HT-29 (cell line): ENCODE measurements around the gene CROCC2. TPM values are rescaled to one million over a fixed set of nuclear protein-coding genes. Genes with fewer than 3 reads are reported as not detected.
A peak's percentile ranks its signal among the peaks of the same experiment; 100 is the strongest.

Source experiments
- DNase-seq: peaks from one replicate; pipeline ENCODE4 v3.0.0-alpha.2; 2015; ENCODE audit warnings: low spot score
- total RNA-seq: library from RNA; depleted of rRNA; stranded (reverse); fragments of >200 nt; shearing (Covaris generic); gene quantifications from 2 replicates; pipeline ENCODE4 v1.2.3, GENCODE V29; 2014

The CROCC2 gene
- total RNA-seq, 1 experiment from 2014 or later = not detected

GRCh38 chr2:240997856-240998705 lies 91.9 kb downstream of the CROCC2 start, which contains the start of gene SNED1:
SNED1 (plus strand) TSS chr2:240998618; CDS start chr2:240998838, 220 bp downstream.
- peak; percentile 58 for DNase-seq

- DNase-seq = no peak
These were observed 92.5 kb downstream of the CROCC2 start for GRCh38 chr2:240998706-240998994.

DNA sequence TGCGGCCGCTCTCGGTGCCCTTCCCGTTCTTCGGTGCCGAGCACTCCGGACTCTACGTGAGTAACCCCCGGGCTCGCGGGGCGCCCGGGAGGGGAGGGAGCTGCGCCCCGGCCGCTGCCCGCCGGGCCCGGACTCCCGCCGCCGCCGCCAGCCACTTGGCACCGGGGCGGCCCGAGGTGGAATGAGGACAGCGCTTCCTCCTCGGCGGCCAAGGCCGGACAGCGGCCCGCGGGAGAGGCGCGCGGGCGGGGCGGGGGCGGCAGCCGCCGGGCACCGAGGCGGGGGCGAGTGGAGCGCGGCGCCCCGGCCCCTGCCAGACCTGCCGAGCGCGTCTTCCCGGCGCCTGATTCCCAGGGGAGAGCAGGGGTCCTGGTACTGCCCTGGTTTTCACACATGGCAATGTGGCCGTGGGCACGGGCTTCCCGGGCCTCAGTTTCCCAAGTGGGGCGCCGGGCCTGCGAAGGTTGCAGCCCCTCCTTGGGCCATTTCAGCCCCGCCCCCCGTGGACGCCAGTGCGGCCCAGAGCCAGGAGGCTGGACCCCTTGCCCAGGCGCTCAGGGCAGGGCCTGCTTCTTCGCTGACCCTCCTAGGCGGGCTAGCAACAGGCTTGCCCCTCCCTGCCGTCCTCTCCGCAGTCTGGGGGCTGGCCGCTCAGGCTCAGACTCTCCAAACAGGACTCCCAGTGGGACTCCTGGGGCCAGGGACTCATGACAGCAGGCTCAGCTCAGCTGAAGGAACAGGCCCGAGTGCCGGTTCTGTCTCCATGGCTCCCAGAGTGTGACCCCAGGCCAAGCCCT lies 93.1 kb downstream of the CROCC2 start:
- no peak for DNase-seq

DNA sequence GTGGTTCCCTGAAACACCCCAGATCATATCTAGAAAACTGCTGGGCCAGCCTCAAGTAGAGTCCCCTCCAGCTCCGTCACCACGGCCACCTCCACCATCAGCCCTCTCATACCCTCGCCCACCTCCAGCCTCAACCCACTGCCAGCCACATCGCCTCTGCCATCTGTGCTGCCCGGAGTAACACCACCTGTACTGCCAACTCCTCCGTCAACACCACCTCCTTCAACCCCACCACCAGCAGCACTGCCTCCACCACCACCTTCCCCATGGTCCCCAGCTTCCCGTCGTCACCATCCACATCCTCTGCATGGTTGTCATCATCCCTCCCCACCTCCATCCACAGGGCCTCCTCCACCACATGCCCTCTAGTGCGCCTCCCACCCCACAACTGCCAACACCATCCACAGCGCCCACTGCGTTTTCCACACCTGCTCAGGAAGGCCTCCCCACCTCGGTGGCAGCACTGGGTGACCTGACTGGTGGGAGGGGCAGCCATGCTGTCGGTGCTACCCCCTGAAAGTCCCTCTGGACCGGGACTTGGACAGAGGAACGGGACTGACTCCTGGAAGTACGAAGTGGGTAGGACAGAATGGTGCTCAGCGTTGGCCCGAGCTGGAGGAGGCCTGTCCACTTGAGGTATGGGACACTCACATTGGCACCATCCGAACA lies 93.9 kb downstream of the CROCC2 start:
- no peak for DNase-seq

- DNase-seq = no peak
These were observed 94.7 kb downstream of the CROCC2 start for GRCh38 chr2:241000831-241001321.

- DNase-seq = no peak
These were observed 95.5 kb downstream of the CROCC2 start for GRCh38 chr2:241001413-241002274.

DNA sequence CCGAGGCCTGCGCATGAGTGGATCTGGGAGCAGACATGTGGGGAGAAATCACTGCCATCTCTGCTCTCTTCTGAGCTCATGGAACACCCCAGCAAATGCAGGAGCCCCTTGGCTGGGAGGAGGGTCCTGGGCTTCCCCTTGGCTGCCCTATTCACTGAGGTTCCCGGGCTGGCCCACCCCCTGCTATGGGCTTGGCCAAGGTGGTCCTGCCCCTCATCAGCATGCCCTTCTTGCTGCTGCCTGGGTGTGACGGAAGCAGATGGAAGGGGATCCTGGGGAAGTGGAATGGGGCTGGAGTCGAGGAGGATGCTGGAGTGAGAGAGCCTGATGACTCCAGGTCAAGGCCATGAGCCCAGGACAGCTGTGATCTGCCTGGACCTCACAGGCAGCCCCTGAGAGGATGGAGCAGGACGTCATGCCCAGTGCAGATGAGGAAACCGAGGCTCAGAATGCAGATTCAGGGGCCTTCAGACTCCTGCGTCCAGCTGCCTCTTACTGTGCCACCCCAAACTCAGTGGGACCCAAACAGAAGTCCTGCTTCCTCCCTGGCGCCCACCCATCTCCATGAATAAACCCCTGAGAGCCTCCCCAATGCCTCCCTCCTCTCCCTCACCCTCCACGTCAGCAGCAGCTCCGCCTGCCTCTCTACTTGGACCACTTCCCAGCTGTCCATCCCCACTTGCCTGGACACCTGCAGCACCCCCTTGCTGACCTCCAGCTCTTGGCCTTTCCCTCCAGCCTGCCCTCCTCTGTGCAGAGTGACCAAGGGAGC lies 96.3 kb downstream of the CROCC2 start:
- DNase-seq = no peak

GRCh38 chr2:241003047-241003360 lies 96.9 kb downstream of the CROCC2 start:
- no peak for DNase-seq

DNA sequence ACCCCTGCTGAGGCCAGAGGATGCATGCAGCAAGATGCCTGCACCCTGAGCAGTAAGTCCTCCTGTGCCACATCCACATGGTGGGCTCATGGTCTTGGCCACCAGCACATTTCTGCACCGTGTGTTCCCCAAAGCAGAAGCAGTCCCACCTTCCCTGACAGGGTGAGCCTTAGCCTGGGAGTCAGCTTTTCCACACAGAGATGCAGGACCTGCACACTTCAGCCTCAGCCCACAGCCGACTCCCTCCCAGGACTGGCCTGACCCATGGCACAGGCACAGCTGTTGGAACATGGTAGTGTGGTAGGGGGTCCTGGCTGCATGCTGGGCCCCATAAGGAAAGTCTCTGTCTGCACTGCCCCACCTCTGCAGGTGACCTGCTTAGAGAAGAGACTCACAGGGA lies 97.2 kb downstream of the CROCC2 start:
- DNase-seq = no peak

- no peak for DNase-seq
These were observed 97.9 kb downstream of the CROCC2 start for GRCh38 chr2:241003830-241004564.

DNA sequence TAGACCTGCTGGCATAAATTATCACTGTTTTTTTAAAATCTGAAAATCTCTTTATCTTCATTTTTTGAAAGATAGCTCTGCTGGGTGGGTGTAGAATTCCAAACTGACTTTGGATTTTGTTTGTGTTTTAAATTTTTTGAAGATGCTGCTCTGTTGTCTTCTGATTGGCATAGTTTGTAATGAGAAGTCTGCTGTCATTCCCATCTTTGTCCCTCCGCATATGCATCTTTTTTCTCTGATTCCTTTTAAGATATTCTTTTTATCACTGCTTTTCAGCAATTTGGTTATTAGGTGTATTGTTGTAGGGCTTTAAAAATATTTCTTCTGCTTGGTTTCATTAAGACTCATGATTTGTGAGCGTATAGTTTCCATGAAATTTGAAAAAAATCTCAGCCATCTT lies 99.4 kb downstream of the CROCC2 start:
- DNase-seq = no peak

GRCh38 chr2:241006412-241006811 lies 100.3 kb downstream of the CROCC2 start:
- no peak for DNase-seq

- no peak for DNase-seq
These were observed 101.0 kb downstream of the CROCC2 start for GRCh38 chr2:241007111-241007510.

DNA sequence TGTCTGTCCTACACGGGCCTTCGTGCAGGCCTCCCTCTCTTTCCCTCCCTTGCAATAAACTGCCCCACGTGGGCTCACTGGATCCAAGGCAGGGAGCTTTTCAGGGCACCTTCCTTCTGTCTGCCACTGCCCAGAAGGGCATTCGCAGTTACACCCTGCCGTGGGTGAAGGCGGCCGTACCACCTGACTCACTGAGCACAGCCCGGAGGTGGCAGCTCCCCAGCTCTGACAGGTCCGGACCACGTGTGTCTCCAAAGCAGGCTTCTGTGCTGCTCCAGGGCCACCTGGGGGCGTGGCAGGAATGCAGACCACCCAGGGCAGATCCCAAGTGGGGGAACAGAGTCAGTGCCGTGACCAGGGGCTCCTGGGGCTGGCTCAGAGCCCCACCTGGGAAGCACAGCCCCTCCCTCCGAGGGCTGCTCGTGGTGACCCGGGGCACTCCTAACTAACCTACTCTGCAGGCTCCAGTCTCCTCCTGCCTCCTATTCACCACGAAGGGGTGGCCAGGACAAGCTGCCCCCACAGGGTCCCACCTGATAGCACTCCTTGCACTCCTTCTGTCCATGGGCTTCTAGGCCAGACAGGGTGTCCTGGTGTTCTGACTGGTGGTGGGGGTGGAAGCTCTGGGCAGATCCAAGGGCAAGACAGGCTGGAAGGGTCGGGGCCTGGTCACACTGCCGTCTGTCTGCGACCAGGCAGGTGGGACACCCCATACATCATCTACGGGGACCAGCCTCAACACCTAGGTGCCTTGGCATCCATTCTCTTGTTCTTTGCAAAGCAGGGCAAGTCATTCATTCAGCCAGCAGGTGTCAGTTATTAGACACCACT lies 102.0 kb downstream of the CROCC2 start:
- DNase-seq = no peak

DNA sequence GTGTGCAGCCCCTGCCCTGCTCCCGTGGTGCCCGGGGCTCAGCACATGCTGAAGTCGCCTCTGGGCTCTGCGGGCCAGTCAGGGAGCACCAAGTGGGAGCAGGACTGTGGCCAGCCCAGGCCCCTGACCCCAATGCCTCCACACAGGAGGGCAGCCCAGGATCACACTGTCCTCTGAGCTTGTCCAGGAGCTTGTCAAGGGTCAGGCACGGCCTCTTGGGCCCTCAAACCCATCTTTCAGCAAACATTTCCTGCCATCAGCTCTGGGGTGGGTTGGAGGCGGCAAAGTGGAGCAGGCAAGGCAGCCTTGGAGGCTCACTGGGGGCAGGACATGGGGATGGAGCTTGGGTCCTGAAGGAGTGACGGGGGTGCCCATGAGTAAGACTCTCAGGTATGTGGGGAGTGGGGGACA lies 102.6 kb downstream of the CROCC2 start:
- DNase-seq = no peak

DNA sequence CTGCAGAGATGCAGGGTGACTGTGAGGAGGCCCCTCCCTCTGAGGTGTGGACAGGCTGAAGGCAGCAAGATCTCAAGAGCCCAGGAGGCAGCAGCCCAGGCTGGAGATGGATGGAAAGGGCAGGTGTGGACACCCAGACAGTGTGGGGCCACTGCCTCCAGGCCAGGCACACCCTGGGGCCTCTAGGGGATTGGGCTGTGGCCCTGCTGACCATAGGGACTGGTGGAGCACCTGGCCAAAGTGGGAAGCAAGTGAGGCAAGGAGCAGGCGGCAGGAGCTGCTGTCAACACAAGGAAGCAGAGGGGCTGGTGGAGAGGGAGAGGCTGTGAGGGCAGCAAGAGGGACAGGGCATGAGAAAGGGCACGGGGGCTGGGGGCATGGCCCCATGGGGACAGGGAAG lies 103.1 kb downstream of the CROCC2 start:
- no peak for DNase-seq

DNA sequence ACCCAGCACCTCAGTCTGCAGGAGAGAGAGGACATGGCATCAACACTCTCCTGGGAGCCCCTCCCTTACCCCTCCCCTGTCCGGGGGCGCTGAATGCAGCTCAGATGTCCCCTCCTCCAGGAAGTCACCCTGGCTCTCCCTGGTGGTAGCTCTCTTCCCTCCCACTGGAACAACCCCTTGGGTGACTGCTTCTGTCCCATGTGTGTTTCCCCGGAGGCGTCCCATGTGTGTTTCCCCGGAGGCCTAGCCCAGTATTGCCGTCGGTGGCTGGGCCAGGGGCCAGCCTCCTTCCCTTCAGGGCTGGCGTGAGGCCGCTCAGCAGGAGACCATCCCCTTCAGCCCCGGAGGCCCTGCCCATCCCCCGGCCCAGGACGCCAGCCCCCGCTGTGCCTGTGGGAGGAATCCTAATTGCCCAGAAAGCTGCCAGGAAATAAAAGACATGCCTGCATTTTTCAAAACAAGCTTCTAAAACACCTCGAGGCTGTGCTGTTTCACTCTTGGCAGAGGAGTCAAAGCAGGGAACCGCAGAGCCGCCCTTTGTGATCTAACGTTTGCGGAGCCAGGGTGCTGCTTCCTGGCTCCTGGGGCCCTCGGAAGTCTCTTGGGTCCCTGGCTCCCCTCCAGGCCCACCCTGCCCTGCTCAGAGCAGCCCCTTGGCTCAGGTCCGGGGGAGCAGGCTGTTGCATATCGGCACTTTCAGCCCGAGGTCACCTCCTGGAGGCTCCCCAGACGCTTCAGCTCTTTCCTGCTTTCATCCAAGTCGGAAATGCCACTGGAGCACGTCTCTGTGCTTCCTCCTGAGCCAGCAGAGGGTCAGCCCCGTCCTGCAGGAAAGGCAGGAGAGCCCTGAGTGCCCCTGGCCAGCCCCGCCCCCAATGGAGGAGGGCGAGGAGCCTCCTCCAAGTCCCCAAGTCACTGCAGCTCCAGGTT lies 103.7 kb downstream of the CROCC2 start:
- no peak for DNase-seq
